OCI-LY1 (cell line): ENCODE results near the gene MYZAP.

Experiments
- H2AFZ ChIP-seq: fragments of 200-600 bp; sonication (generic), shearing (Covaris generic); 2 replicates; pipeline ENCODE4 v1.6.0; 2014; ENCODE audit warnings: antibody characterized with exemption, mild to moderate bottlenecking, low read length
- H3F3A ChIP-seq: fragments of 200-600 bp; sonication (generic), shearing (Covaris generic); 2 replicates; pipeline ENCODE4 v1.6.0; 2014; ENCODE audit warnings: mild to moderate bottlenecking, antibody characterized with exemption, low read length, moderate library complexity; ENCODE audit not compliant: insufficient read depth
- H3K27ac ChIP-seq: fragments of 200-600 bp; sonication (generic); 2 replicates; pipeline ENCODE4 v1.5.1; 2014; ENCODE audit warnings: low read length, mixed run types, mild to moderate bottlenecking, low read depth; ENCODE audit not compliant: poor library complexity, severe bottlenecking
- H3K27me3 ChIP-seq: fragments of 200-600 bp; sonication (generic); 2 replicates; pipeline ENCODE4 v1.6.0; 2014; ENCODE audit warnings: antibody characterized with exemption, mild to moderate bottlenecking, low read length, moderate library complexity; ENCODE audit not compliant: insufficient read depth
- H3K36me3 ChIP-seq: fragments of 200-600 bp; sonication (generic); 2 replicates; pipeline ENCODE4 v1.6.1; 2014; ENCODE audit warnings: mild to moderate bottlenecking, antibody characterized with exemption, low read length, moderate library complexity, mixed read lengths; ENCODE audit not compliant: insufficient read depth
- H3K4me1 ChIP-seq: fragments of 200-600 bp; sonication (generic); 2 replicates; pipeline ENCODE4 v1.5.1; 2014; ENCODE audit warnings: mild to moderate bottlenecking, low read length, moderate library complexity; ENCODE audit not compliant: insufficient read depth, severe bottlenecking
- H3K4me2 ChIP-seq: fragments of 200-600 bp; sonication (generic), shearing (Covaris generic); 2 replicates; pipeline ENCODE4 v1.6.1; 2014; ENCODE audit warnings: low read length
- H3K4me3 ChIP-seq: fragments of 200-600 bp; sonication (generic); 2 replicates; pipeline ENCODE4 v1.5.1; 2014; ENCODE audit warnings: low read length, low read depth, mild to moderate bottlenecking, mixed read lengths; ENCODE audit not compliant: poor library complexity, severe bottlenecking
- H3K79me2 ChIP-seq: fragments of 200-600 bp; shearing (Covaris generic); 2 replicates; pipeline ENCODE4 v1.6.1; 2016; ENCODE audit warnings: mixed run types, low read length, mixed read lengths; ENCODE audit not compliant: insufficient read depth
- H3K9ac ChIP-seq: fragments of 200-600 bp; sonication (generic), shearing (Covaris generic); 2 replicates; pipeline ENCODE4 v1.6.1; 2014; ENCODE audit warnings: mild to moderate bottlenecking, low read length, mixed read lengths
- H3K9me2 ChIP-seq: fragments of 200-600 bp; sonication (generic), shearing (Covaris generic); 2 replicates; pipeline ENCODE4 v1.6.1; 2014; ENCODE audit warnings: low read depth, mild to moderate bottlenecking, low read length, mixed read lengths
- H3K9me3 ChIP-seq: fragments of 200-600 bp; shearing (Covaris generic); 2 replicates; pipeline ENCODE4 v1.6.1; 2014; ENCODE audit warnings: low read length, mixed read lengths
- H4K20me1 ChIP-seq: fragments of 200-600 bp; sonication (generic), shearing (Covaris generic); 2 replicates; pipeline ENCODE4 v1.6.0; 2016; ENCODE audit warnings: mild to moderate bottlenecking, low read length; ENCODE audit not compliant: insufficient read depth
- CTCF ChIP-seq: fragments of 200-600 bp; sonication (generic), shearing (Covaris generic); IDR thresholded peaks from 2 replicates; pipeline ENCODE4 v1.5.1; 2017; ENCODE audit warnings: mild to moderate bottlenecking, antibody characterized with exemption, low read length, moderate library complexity, mixed read lengths
- EZH2 ChIP-seq: fragments of 200-600 bp; sonication (generic), shearing (Covaris generic); IDR thresholded peaks from 2 replicates; pipeline ENCODE4 v1.8.0; 2017; ENCODE audit warnings: borderline replicate concordance, mixed run types, mild to moderate bottlenecking, antibody characterized with exemption, low read length, moderate library complexity, mixed read lengths

Gene MYZAP

GRCh38 chr15:57665939-57666338 lies 74.2 kb downstream of the MYZAP start:
- Histone ChIP-seq H3K9me2 (no peaks in the 10 kb centered on the region), H3K4me3 (no peak overlapping the region), H3K27me3 (no peaks in the 10 kb centered on the region), H3K4me2 (no peak overlapping the region), H4K20me1 (no peaks in the 10 kb centered on the region), H2AFZ (no peak overlapping the region), H3K9ac (no peak overlapping the region), H3F3A (no peaks in the 10 kb centered on the region), H3K9me3 (no peaks in the 10 kb centered on the region), H3K79me2 (no peaks in the 10 kb centered on the region), H3K36me3 (no peaks in the 10 kb centered on the region), H3K27ac (no peak overlapping the region), H3K4me1 (no peaks in the 10 kb centered on the region)
- no peak for TF ChIP-seq EZH2
- TF ChIP-seq CTCF, result no peak

- H3K27ac ChIP-seq, result no peak overlapping the region
- no peak overlapping the region for H2AFZ ChIP-seq
- no peaks in the 10 kb centered on the region for H3K79me2 ChIP-seq
- H3F3A ChIP-seq, result no peaks in the 10 kb centered on the region
- no peak overlapping the region for H3K9ac ChIP-seq
- no peak overlapping the region for H3K4me2 ChIP-seq
- no peaks in the 10 kb centered on the region for H3K36me3 ChIP-seq
- no peaks in the 10 kb centered on the region for H3K4me1 ChIP-seq
- H4K20me1 ChIP-seq, result no peaks in the 10 kb centered on the region
- TF ChIP-seq CTCF (no peak), EZH2 (no peak)
- H3K9me2 ChIP-seq, result no peaks in the 10 kb centered on the region
- H3K4me3 ChIP-seq, result no peak overlapping the region
- H3K27me3 ChIP-seq, result no peaks in the 10 kb centered on the region
- H3K9me3 ChIP-seq, result no peaks in the 10 kb centered on the region
Measured at GRCh38 chr15:57667171-57667849, 75.6 kb downstream of the MYZAP start.

GRCh38 chr15:57668016-57668415 lies 76.3 kb downstream of the MYZAP start:
- H3K36me3 ChIP-seq, result no peaks in the 10 kb centered on the region
- H3K27me3 ChIP-seq, result no peaks in the 10 kb centered on the region
- H3K4me2 ChIP-seq, result no peak overlapping the region
- H3K9me3 ChIP-seq, result no peaks in the 10 kb centered on the region
- no peak overlapping the region for H3K4me3 ChIP-seq
- no peaks in the 10 kb centered on the region for H4K20me1 ChIP-seq
- no peak overlapping the region for H3K9ac ChIP-seq
- no peak overlapping the region for H3K27ac ChIP-seq
- no peak for TF ChIP-seq CTCF
- TF ChIP-seq EZH2, result no peak
- no peak overlapping the region for H2AFZ ChIP-seq
- H3K4me1 ChIP-seq, result no peaks in the 10 kb centered on the region
- H3F3A ChIP-seq, result no peaks in the 10 kb centered on the region
- H3K79me2 ChIP-seq, result no peaks in the 10 kb centered on the region
- H3K9me2 ChIP-seq, result no peaks in the 10 kb centered on the region
